B cell (primary cell): ENCODE measurements around the gene ABCA4. TPM values are rescaled to one million over a fixed set of nuclear protein-coding genes. Genes with fewer than 3 reads are reported as not detected.

Experiments used
- ATAC-seq: fragments of 200-7000 bp; cut with Tn5 transposase; one replicate; pipeline ENCODE4 v1.10.0; 2021; ENCODE audit warnings: low read depth, mild to moderate bottlenecking, moderate number of reproducible peaks, moderate library complexity
- CTCF ChIA-PET: fragments of 350-600 bp; sonication (Branson Sonifier 250); formaldehyde crosslinking; loops from one replicate; lab custom pipeline; 2021; ENCODE audit warnings: antibody characterized with exemption, inconsistent platforms; lab: Charles Lee
- POLR2A ChIA-PET: fragments of 350-600 bp; sonication (Branson Sonifier 250); formaldehyde crosslinking; loops from one replicate; lab custom pipeline; 2021; ENCODE audit warnings: antibody characterized with exemption; lab: Charles Lee
- DNase-seq: peaks from one replicate; pipeline ENCODE4 v3.0.0; 2013
- H2AFZ ChIP-seq: 2 replicates; pipeline ENCODE4 v1.6.1; 2012; ENCODE audit warnings: mild to moderate bottlenecking, low read depth, low read length; ENCODE audit not compliant: insufficient read depth, poor library complexity, severe bottlenecking
- H3K27ac ChIP-seq, 2 donors: 1 replicate in 1 of 2; 2 replicates in 1 of 2; pipeline ENCODE4 v1.5.1; 2012 to 2013; ENCODE audit warnings: low read length in 2 of 2, mild to moderate bottlenecking in 2 of 2, moderate library complexity in 1 of 2
- H3K27me3 ChIP-seq, 4 experiments: fragments of 200-600 bp in 1 of 4; sonication (generic) in 1 of 4; replicated peaks in 1 of 4; 1 replicate in 2 of 4; 2 replicates in 2 of 4; pipeline versions ENCODE4 v1.6.1 to v1.7.0; 2013 to 2016; ENCODE audit warnings: low read length in 3 of 4, mild to moderate bottlenecking in 2 of 4, mixed read lengths in 1 of 4, moderate library complexity in 1 of 4; ENCODE audit not compliant: insufficient read depth in 4 of 4, control insufficient read depth in 3 of 4; ENCODE audit errors: control extremely low read depth in 1 of 4
- H3K36me3 ChIP-seq, 2 experiments: replicated peaks in 1 of 2; 1 replicate in 1 of 2; 2 replicates in 1 of 2; pipeline versions ENCODE4 v1.6.1 to v1.7.1; 2013; ENCODE audit warnings: low read length in 1 of 2; ENCODE audit not compliant: insufficient read depth in 2 of 2, control insufficient read depth in 1 of 2; ENCODE audit errors: control extremely low read depth in 1 of 2, extremely low read depth in 1 of 2
- H3K4me1 ChIP-seq, 2 donors: fragments of 200-600 bp in 1 of 2; sonication (generic) in 1 of 2; 1 replicate in 1 of 2; 2 replicates in 1 of 2; pipeline versions ENCODE4 v1.5.1 to v1.6.1; 2013 to 2017; ENCODE audit warnings: low read length in 2 of 2; ENCODE audit not compliant: control insufficient read depth in 2 of 2, insufficient read depth in 2 of 2
- H3K4me2 ChIP-seq: replicated peaks from 2 replicates; pipeline ENCODE3; 2012; ENCODE audit warnings: mild to moderate bottlenecking, low read depth, low read length; ENCODE audit not compliant: poor library complexity, severe bottlenecking
- H3K4me3 ChIP-seq, 5 experiments: fragments of 200-600 bp in 1 of 5; sonication (generic) in 1 of 5; 1 replicate in 3 of 5; 2 replicates in 2 of 5; pipeline versions ENCODE4 v1.5.1 to v1.7.0; 2011 to 2016; ENCODE audit warnings: low read length in 4 of 5, mild to moderate bottlenecking in 4 of 5, low read depth in 2 of 5, control low read depth in 1 of 5, moderate library complexity in 1 of 5; ENCODE audit not compliant: insufficient read depth in 1 of 5; ENCODE audit errors: control extremely low read depth in 1 of 5, extremely low read depth in 1 of 5
- H3K79me2 ChIP-seq: fragments of 200-600 bp; sonication (generic); one replicate; pipeline ENCODE4 v1.6.0; 2016; ENCODE audit warnings: low read length; ENCODE audit not compliant: control insufficient read depth, insufficient read depth
- H3K9ac ChIP-seq: fragments of 200-600 bp; sonication (generic); 2 replicates; pipeline ENCODE4 v1.6.1; 2017; ENCODE audit warnings: mild to moderate bottlenecking, low read length, moderate library complexity
- H3K9me3 ChIP-seq, 3 donors: one replicate each; pipeline versions ENCODE4 v1.6.1 to v1.7.1; 2013; ENCODE audit warnings: low read length in 2 of 3; ENCODE audit not compliant: control insufficient read depth in 2 of 3, insufficient read depth in 1 of 3; ENCODE audit errors: control extremely low read depth in 1 of 3
- H4K20me1 ChIP-seq: 2 replicates; pipeline ENCODE4 v1.6.0; 2012; ENCODE audit warnings: mild to moderate bottlenecking, low read length; ENCODE audit not compliant: insufficient read depth, control insufficient read depth, poor library complexity, severe bottlenecking
- H3K27ac Mint-ChIP-seq: one replicate; pipeline ENCODE4 v1.8.0; 2021; ENCODE audit warnings: mixed read lengths
- H3K27me3 Mint-ChIP-seq: one replicate; pipeline ENCODE4 v1.8.0; 2021; ENCODE audit warnings: mixed read lengths
- H3K4me1 Mint-ChIP-seq: one replicate; pipeline ENCODE4 v1.8.0; 2021; ENCODE audit warnings: mixed read lengths
- H3K4me3 Mint-ChIP-seq: one replicate; pipeline ENCODE4 v1.8.0; 2021; ENCODE audit warnings: mixed read lengths
- H3K9me3 Mint-ChIP-seq: one replicate; pipeline ENCODE4 v1.8.0; 2022; ENCODE audit warnings: mixed read lengths; ENCODE audit not compliant: insufficient read depth
- CTCF ChIP-seq: fragments of 200-600 bp; IDR thresholded peaks from one replicate; pipeline ENCODE4 v1.8.0; 2022; ENCODE audit warnings: antibody characterized with exemption, mild to moderate bottlenecking
- EZH2 ChIP-seq: IDR thresholded peaks from 2 replicates; pipeline ENCODE4 v1.6.1; 2012; ENCODE audit warnings: borderline replicate concordance, low read depth, mild to moderate bottlenecking, moderate library complexity, low read length; ENCODE audit not compliant: insufficient read depth, poor library complexity, severe bottlenecking
- WGBS: methylation state at CpG from one replicate; pipeline ENCODE4 v1.1.5; 2013; ENCODE audit warnings: missing lambda C conversion rate; ENCODE audit not compliant: insufficient coverage; 5-methylcytosine and 5-hydroxymethylcytosine counted together
- intact Hi-C: fragments of 100-400 bp; cut with micrococcal nuclease; formaldehyde crosslinking; loops from one replicate; pipeline ENCODE4 v1.10.0; 2022
- polyA plus RNA-seq: library from polyadenylated mRNA; depleted of rRNA; stranded (reverse); fragments of >200 nt; gene quantifications from 2 replicates; pipeline ENCODE4 v1.2.3, GENCODE V29; 2012
- total RNA-seq, 2 donors: library from RNA; stranded (reverse); fragments of 120-200 nt in 1 of 2; gene quantifications; 1 replicate in 1 of 2; 2 replicates in 1 of 2; pipeline versions ENCODE4 v1.2.3 to v1.2.4, GENCODE V29; 2013 to 2022

Gene ABCA4
- total and polyA plus RNA-seq, 2 donors (not counting 1 experiment from before 2014, with no cell fraction given) = not detected

- Mint-ChIP-seq H3K9me3 (no peaks in the 10 kb centered on the region), H3K4me1 (no peaks in the 10 kb centered on the region), H3K4me3 (no peak overlapping the region), H3K27me3 (peaks cover 22% of the 10 kb centered on the region), H3K27ac (no peak overlapping the region)
- Histone ChIP-seq H2AFZ (no peak overlapping the region), H3K27ac (no peak overlapping the region), H3K4me2 (no peak overlapping the region), H3K27me3 (peaks cover 0 to 3% (median 0%) of the 10 kb centered on the region in 4 experiments), H3K9ac (no peak overlapping the region), H3K4me3 (no peak overlapping the region), H3K9me3 (no peaks in the 10 kb centered on the region), H3K36me3 (no peaks in the 10 kb centered on the region), H3K4me1 (no peaks in the 10 kb centered on the region), H3K79me2 (no peaks in the 10 kb centered on the region), H4K20me1 (no peaks in the 10 kb centered on the region)
- TF ChIP-seq EZH2 = no peak
- TF ChIP-seq CTCF = no peak
- ATAC-seq = no peak
- ChIA-PET CTCF (interaction anchor here (1.6 kb wide), 1 partner anchor 11 kb away, joined by 5 read pairs; no protein-coding TSS in a partner anchor), POLR2A (no interaction called here)
- intact Hi-C loops = no loop called here
- 89% methylated on average over 4 of the region's 6 CpGs for WGBS
- DNase-seq = no peak
Measured at GRCh38 chr1:94014635-94015488, 106.1 kb downstream of the ABCA4 start.

DNA sequence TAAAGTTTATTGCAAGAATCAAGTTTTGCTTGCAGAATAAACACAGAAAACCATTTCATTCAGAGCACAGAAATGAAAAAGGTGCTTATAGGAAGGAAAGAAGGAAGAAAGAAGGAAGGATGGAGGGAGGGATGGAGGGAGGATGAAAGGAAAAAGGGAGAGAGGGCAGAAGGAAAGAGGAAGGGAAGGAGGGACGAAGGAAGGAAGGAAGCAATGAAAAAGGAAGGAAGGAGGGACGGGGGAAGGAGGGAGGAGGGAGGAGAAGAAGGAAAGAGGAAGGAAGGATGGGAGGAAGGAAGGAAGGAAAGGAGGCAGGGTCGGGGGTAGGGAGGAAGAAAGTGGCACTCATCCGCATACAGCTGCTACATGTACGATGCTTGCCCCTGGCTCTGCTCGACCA lies 106.9 kb downstream of the ABCA4 start:
- peaks cover 27% of the 10 kb centered on the region for H3K27me3 Mint-ChIP-seq
- H3K9ac ChIP-seq = no peak overlapping the region
- no peaks in the 10 kb centered on the region for H3K9me3 ChIP-seq
- no peak overlapping the region for H3K4me3 Mint-ChIP-seq
- H3K4me1 Mint-ChIP-seq = no peaks in the 10 kb centered on the region
- H3K36me3 ChIP-seq = no peaks in the 10 kb centered on the region
- H3K4me2 ChIP-seq = no peak overlapping the region
- POLR2A ChIA-PET = no interaction called here
- TF ChIP-seq EZH2 (no peak), CTCF (no peak)
- intact Hi-C loops = no loop called here
- no peak overlapping the region for H3K27ac ChIP-seq
- no peak overlapping the region for H3K4me3 ChIP-seq
- H4K20me1 ChIP-seq = no peaks in the 10 kb centered on the region
- ATAC-seq (no peak), DNase-seq (no peak)
- no peak overlapping the region for H3K27ac Mint-ChIP-seq
- H3K9me3 Mint-ChIP-seq = no peaks in the 10 kb centered on the region
- no peaks in the 10 kb centered on the region for H3K79me2 ChIP-seq
- H3K27me3 ChIP-seq = peaks cover 0 to 3% (median 0%) of the 10 kb centered on the region in 4 experiments
- CTCF ChIA-PET = interaction anchor here (0.7 to 1.6 kb wide), 2 partner anchors 11 to 468 kb away, joined by 4 to 5 read pairs; no protein-coding TSS in a partner anchor
- H3K4me1 ChIP-seq = no peaks in the 10 kb centered on the region
- H2AFZ ChIP-seq = no peak overlapping the region
- WGBS = 46% methylated on average over 3 of the region's 6 CpGs
